T-helper 2 cell (primary cell): ENCODE measurements around the gene C1orf21.

Source experiments
- DNase-seq, 5 experiments: peaks; one replicate each; pipeline versions ENCODE4 v3.0.0 to v3.0.0-alpha.2; 2012 to 2022

Gene C1orf21

GRCh38 chr1:184520336-184520735 is 133.5 kb downstream of the C1orf21 start:
- no peak for DNase-seq

- no peak for DNase-seq
Observed at GRCh38 chr1:184524248-184524647, 137.4 kb downstream of the C1orf21 start.

- DNase-seq, result no peak
Observed at GRCh38 chr1:184527402-184527801, 140.6 kb downstream of the C1orf21 start.

GRCh38 chr1:184530226-184530625 is 143.4 kb downstream of the C1orf21 start:
- DNase-seq, result no peak

- DNase-seq, result no peak
Observed at GRCh38 chr1:184531296-184531695, 144.5 kb downstream of the C1orf21 start.

- DNase-seq, result no peak
Observed at GRCh38 chr1:184532199-184532598, 145.4 kb downstream of the C1orf21 start.

GRCh38 chr1:184533049-184533448 is 146.2 kb downstream of the C1orf21 start:
- no peak for DNase-seq

GRCh38 chr1:184533915-184534314 is 147.1 kb downstream of the C1orf21 start:
- DNase-seq, result no peak

GRCh38 chr1:184534690-184535089 is 147.9 kb downstream of the C1orf21 start:
- no peak for DNase-seq

GRCh38 chr1:184535191-184535970 is 148.6 kb downstream of the C1orf21 start:
- DNase-seq, result no peak

- no peak for DNase-seq
Observed at GRCh38 chr1:184536246-184536985, 149.6 kb downstream of the C1orf21 start.

- DNase-seq, result no peak
Observed at GRCh38 chr1:184539580-184539979, 152.8 kb downstream of the C1orf21 start.

GRCh38 chr1:184541537-184542152 is 154.8 kb downstream of the C1orf21 start:
- DNase-seq, result no peak

- DNase-seq, result no peak
Observed at GRCh38 chr1:184542291-184542690, 155.5 kb downstream of the C1orf21 start.

GRCh38 chr1:184545601-184546000 is 158.8 kb downstream of the C1orf21 start:
- no peak for DNase-seq

GRCh38 chr1:184552446-184552845 is 165.6 kb downstream of the C1orf21 start:
- DNase-seq, result no peak

GRCh38 chr1:184553845-184554244 is 167.0 kb downstream of the C1orf21 start:
- no peak for DNase-seq

GRCh38 chr1:184555665-184556641 is 169.1 kb downstream of the C1orf21 start:
- DNase-seq, result no peak

- DNase-seq, result no peak
Observed at GRCh38 chr1:184556665-184557064, 169.8 kb downstream of the C1orf21 start.

- DNase-seq, result no peak
Observed at GRCh38 chr1:184557423-184558347, 170.9 kb downstream of the C1orf21 start.

- no peak for DNase-seq
Observed at GRCh38 chr1:184558691-184559090, 171.9 kb downstream of the C1orf21 start.
